Lung (tissue), 12 donors: ENCODE measurements around the gene WBP2NL. TPM values are rescaled to one million over a fixed set of nuclear protein-coding genes. Genes with fewer than 3 reads are reported as not detected.

Source experiments
- ATAC-seq: fragments of 200-7000 bp; cut with Tn5 transposase; one replicate; pipeline ENCODE4 v1.9.1; 2020; ENCODE audit warnings: moderate number of reproducible peaks; ENCODE audit not compliant: insufficient read depth, low FRiP score
- DNase-seq, 3 donors: peaks; one replicate each; pipeline ENCODE4 v3.0.0-alpha.2; 2013 to 2017
- H3K27ac ChIP-seq, 2 donors: one replicate each; pipeline ENCODE4 v1.5.1; 2013; ENCODE audit warnings: mild to moderate bottlenecking in 2 of 2, moderate library complexity in 2 of 2, control low read depth in 1 of 2, inconsistent platforms in 1 of 2, low read depth in 1 of 2, low read length in 1 of 2
- H3K27me3 ChIP-seq, 3 donors: one replicate each; pipeline ENCODE4 v1.5.1; 2013; ENCODE audit warnings: low read length in 2 of 3; ENCODE audit not compliant: control insufficient read depth in 3 of 3, insufficient read depth in 3 of 3
- H3K36me3 ChIP-seq, 4 donors: one replicate each; pipeline ENCODE4 v1.5.1; 2013; ENCODE audit warnings: low read length in 4 of 4, mild to moderate bottlenecking in 1 of 4, moderate library complexity in 1 of 4; ENCODE audit not compliant: control insufficient read depth in 4 of 4, insufficient read depth in 4 of 4
- H3K4me1 ChIP-seq, 5 donors: one replicate each; pipeline ENCODE4 v1.5.1; 2013; ENCODE audit warnings: low read length in 5 of 5, mild to moderate bottlenecking in 2 of 5, moderate library complexity in 1 of 5; ENCODE audit not compliant: control insufficient read depth in 5 of 5, insufficient read depth in 5 of 5
- H3K4me3 ChIP-seq: one replicate; pipeline ENCODE4 v1.5.1; 2013; ENCODE audit warnings: mild to moderate bottlenecking, control low read depth, moderate library complexity
- H3K9ac ChIP-seq, 2 donors: one replicate each; pipeline ENCODE4 v1.5.1; 2013; ENCODE audit warnings: low read length in 2 of 2, control low read depth in 1 of 2; ENCODE audit not compliant: insufficient read depth in 1 of 2
- H3K9me3 ChIP-seq, 4 donors: one replicate each; pipeline ENCODE4 v1.5.1; 2013; ENCODE audit warnings: low read length in 3 of 4, mild to moderate bottlenecking in 1 of 4, moderate library complexity in 1 of 4; ENCODE audit not compliant: control insufficient read depth in 4 of 4, insufficient read depth in 3 of 4
- CTCF ChIP-seq: IDR thresholded peaks from 2 replicates; pipeline ENCODE4 v1.5.1; 2012; ENCODE audit warnings: mild to moderate bottlenecking; ENCODE audit errors: control extremely low read depth, extremely low read depth
- WGBS, 2 donors: extraction: QIAGEN DNeasy Blood & Tissue Kit; methylation state at CpG; one replicate each; pipeline ENCODE4 v1.1.7; 2013; 5-methylcytosine and 5-hydroxymethylcytosine counted together
- polyA plus RNA-seq, 2 donors: library from polyadenylated mRNA; stranded (reverse); fragments of 200-250 nt; gene quantifications; one replicate each; pipeline ENCODE4 v1.2.1, GENCODE V29; 2013
- total RNA-seq, 2 donors: library from RNA; depleted of rRNA in 1 of 2; stranded (reverse); fragments of >200 nt in 1 of 2; gene quantifications; one replicate each; pipeline ENCODE4 v1.2.1, GENCODE V29; 2014 to 2021
- donor health status: control.
- donor health status: control.
- donor health status: Bipolar disorder and iron deficiency.
- donor health status: healthy.
- donor health status: DM: yes; HTN: yes; CAD: no.

WBP2NL gene
- total and polyA plus RNA-seq, 4 donors, result 0.42 to 4.9 (median 1.3) TPM

- Histone ChIP-seq H3K27ac (no peak overlapping the region), H3K9ac (no peak overlapping the region), H3K4me1 (peaks cover 0 to 13% (median 4%) of the 10 kb centered on the region in 5 donors), H3K9me3 (peaks cover 0 to 3% (median 0%) of the 10 kb centered on the region in 4 donors), H3K36me3 (peaks cover 7 to 40% (median 14%) of the 10 kb centered on the region in 4 donors), H3K4me3 (no peak overlapping the region), H3K27me3 (no peaks in the 10 kb centered on the region)
- no peak for ATAC-seq
- TF ChIP-seq CTCF, result no peak
- no peak for DNase-seq
- 95% methylated on average over 7 of the region's 7 CpGs for WGBS, 2 donors
Observed at GRCh38 chr22:42066126-42066761, 67.7 kb downstream of the WBP2NL start.

GRCh38 chr22:42066937-42067336, 68.3 kb downstream of the WBP2NL start:
- ATAC-seq, result no peak
- WGBS, 2 donors, result 97 to 98% methylated on average over 10 of the region's 10 CpGs
- Histone ChIP-seq H3K4me1 (peaks cover 0 to 17% (median 4%) of the 10 kb centered on the region in 5 donors), H3K27me3 (no peaks in the 10 kb centered on the region), H3K4me3 (no peak overlapping the region), H3K36me3 (peaks cover 7 to 37% (median 14%) of the 10 kb centered on the region in 4 donors), H3K27ac (no peak overlapping the region), H3K9me3 (peaks cover 0 to 2% (median 0%) of the 10 kb centered on the region in 4 donors), H3K9ac (no peak overlapping the region)
- DNase-seq, result no peak
- no peak for TF ChIP-seq CTCF

- no peak for ATAC-seq
Observed at GRCh38 chr22:42067671-42068251, 69.2 kb downstream of the WBP2NL start.

More at GRCh38 chr22:42067671-42068251, 69.2 kb downstream of the WBP2NL start:
- Histone ChIP-seq H3K9me3 (no peaks in the 10 kb centered on the region), H3K9ac (no peak overlapping the region), H3K27ac (no peak overlapping the region), H3K27me3 (no peaks in the 10 kb centered on the region), H3K36me3 (peaks cover 7 to 32% (median 10%) of the 10 kb centered on the region in 4 donors), H3K4me1 (peaks cover 0 to 17% (median 4%) of the 10 kb centered on the region in 5 donors), H3K4me3 (no peak overlapping the region)
- DNase-seq, result no peak
- TF ChIP-seq CTCF, result no peak
- WGBS, 2 donors, result 90 to 99% methylated on average over 14 of the region's 14 CpGs
